Activated B cell treated with CpG ODN at 0.5 μM for 24 hours (primary cell): ENCODE results near the gene TFEB. TPM values are rescaled to one million over a fixed set of nuclear protein-coding genes. Genes with fewer than 3 reads are reported as not detected.

Source experiments
- ATAC-seq: fragments of 200-7000 bp; cut with Tn5 transposase; one replicate; pipeline ENCODE4 v1.10.0; 2021; ENCODE audit warnings: low read depth, mild to moderate bottlenecking, moderate library complexity
- CTCF ChIA-PET: fragments of 350-600 bp; sonication (Branson Sonifier 250); formaldehyde crosslinking; loops from one replicate; lab custom pipeline; 2021; ENCODE audit warnings: antibody characterized with exemption; lab: Charles Lee
- POLR2A ChIA-PET: fragments of 350-600 bp; sonication (Branson Sonifier 250); formaldehyde crosslinking; loops from one replicate; lab custom pipeline; 2021; ENCODE audit warnings: antibody characterized with exemption; lab: Charles Lee
- DNase-seq: peaks from one replicate; pipeline ENCODE4 v3.0.0; 2022
- H3K27ac Mint-ChIP-seq: one replicate; pipeline ENCODE4 v1.8.0; 2020; ENCODE audit warnings: mixed read lengths
- H3K27me3 Mint-ChIP-seq: one replicate; pipeline ENCODE4 v1.8.0; 2021; ENCODE audit warnings: mixed read lengths
- H3K36me3 Mint-ChIP-seq: one replicate; pipeline ENCODE4 v1.8.0; 2021; ENCODE audit warnings: low read depth, mixed read lengths
- H3K4me1 Mint-ChIP-seq: one replicate; pipeline ENCODE4 v1.8.0; 2021; ENCODE audit warnings: mixed read lengths
- H3K4me3 Mint-ChIP-seq: one replicate; pipeline ENCODE4 v1.8.0; 2020; ENCODE audit warnings: mild to moderate bottlenecking, mixed read lengths
- H3K9me3 Mint-ChIP-seq: one replicate; pipeline ENCODE4 v1.8.0; 2020; ENCODE audit warnings: mixed read lengths
- intact Hi-C: fragments of 100-400 bp; cut with micrococcal nuclease; formaldehyde crosslinking; loops from one replicate; pipeline ENCODE4 v1.15.1; 2024
- total RNA-seq: library from RNA; stranded (reverse); gene quantifications from 2 replicates; pipeline ENCODE4 v1.2.3, GENCODE V29; 2022
- TF ChIP-seq, protein P1 (sequence below): fragments of 200-600 bp; IDR thresholded peaks from one replicate; pipeline ENCODE4 v1.8.0; 2022; ENCODE audit warnings: antibody characterized with exemption, mild to moderate bottlenecking

The TFEB gene
- total RNA-seq, 1 donor from 2014 or later: 203 TPM

DNA sequence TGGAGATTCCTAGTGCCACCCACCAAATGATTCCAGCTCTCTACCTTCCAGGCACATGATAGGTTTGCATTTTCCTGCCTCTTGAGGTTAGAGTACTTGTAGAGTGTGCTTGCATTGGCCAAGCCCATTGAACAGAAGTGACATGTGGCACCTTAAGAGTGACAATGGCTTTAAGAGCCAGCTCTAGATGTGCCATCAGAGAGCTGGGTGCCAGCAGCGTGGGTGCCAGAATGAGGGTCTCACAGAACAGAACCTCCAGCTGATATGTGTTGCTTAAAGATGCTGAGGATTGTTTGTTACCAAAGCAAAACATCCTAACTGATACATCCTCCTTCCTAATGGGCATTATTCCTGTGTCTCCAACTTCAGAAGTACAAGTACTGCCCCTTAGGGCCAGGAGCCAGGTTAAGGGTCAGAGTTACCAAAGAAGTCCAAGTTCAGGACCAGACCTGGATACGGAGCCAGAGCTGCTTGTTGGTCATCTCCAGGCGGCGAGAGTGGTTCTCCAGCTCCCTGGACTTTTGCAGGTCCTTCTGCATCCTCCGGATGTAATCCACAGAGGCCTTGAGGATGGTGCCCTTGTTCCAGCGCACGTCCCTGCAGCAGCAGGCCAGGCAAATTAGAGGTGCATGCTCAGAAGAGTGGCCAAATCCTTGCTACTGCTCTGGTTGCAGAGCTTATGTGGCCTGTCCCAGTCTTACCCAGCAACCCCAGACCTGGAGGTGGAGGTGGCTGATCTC, 49.6 kb downstream of the TFEB start:
- H3K4me3 Mint-ChIP-seq: no peak overlapping the region
- peaks cover 59% of the 10 kb centered on the region for H3K36me3 Mint-ChIP-seq
- POLR2A ChIA-PET: interaction anchor here (0.6 to 6.6 kb wide), 6 partner anchors 20 to 1577 kb away, joined by 4 to 126 read pairs (median 8); partner anchors contain the start of gene TFEB
- intact Hi-C loops: no loop called here
- DNase-seq (no peak), ATAC-seq (no peak)
- CTCF ChIA-PET: interaction anchor here (1.1 to 4.0 kb wide), 7 partner anchors 14 to 261 kb away, joined by 3 to 50 read pairs (median 6); no protein-coding TSS in a partner anchor
- peak overlapping the region; percentile 30 for H3K27ac Mint-ChIP-seq
- TF ChIP-seq, protein P1, sequence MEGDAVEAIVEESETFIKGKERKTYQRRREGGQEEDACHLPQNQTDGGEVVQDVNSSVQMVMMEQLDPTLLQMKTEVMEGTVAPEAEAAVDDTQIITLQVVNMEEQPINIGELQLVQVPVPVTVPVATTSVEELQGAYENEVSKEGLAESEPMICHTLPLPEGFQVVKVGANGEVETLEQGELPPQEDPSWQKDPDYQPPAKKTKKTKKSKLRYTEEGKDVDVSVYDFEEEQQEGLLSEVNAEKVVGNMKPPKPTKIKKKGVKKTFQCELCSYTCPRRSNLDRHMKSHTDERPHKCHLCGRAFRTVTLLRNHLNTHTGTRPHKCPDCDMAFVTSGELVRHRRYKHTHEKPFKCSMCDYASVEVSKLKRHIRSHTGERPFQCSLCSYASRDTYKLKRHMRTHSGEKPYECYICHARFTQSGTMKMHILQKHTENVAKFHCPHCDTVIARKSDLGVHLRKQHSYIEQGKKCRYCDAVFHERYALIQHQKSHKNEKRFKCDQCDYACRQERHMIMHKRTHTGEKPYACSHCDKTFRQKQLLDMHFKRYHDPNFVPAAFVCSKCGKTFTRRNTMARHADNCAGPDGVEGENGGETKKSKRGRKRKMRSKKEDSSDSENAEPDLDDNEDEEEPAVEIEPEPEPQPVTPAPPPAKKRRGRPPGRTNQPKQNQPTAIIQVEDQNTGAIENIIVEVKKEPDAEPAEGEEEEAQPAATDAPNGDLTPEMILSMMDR: no peak
- H3K27me3 Mint-ChIP-seq: no peaks in the 10 kb centered on the region
- peaks cover 23% of the 10 kb centered on the region for H3K4me1 Mint-ChIP-seq
- H3K9me3 Mint-ChIP-seq: no peaks in the 10 kb centered on the region

DNA sequence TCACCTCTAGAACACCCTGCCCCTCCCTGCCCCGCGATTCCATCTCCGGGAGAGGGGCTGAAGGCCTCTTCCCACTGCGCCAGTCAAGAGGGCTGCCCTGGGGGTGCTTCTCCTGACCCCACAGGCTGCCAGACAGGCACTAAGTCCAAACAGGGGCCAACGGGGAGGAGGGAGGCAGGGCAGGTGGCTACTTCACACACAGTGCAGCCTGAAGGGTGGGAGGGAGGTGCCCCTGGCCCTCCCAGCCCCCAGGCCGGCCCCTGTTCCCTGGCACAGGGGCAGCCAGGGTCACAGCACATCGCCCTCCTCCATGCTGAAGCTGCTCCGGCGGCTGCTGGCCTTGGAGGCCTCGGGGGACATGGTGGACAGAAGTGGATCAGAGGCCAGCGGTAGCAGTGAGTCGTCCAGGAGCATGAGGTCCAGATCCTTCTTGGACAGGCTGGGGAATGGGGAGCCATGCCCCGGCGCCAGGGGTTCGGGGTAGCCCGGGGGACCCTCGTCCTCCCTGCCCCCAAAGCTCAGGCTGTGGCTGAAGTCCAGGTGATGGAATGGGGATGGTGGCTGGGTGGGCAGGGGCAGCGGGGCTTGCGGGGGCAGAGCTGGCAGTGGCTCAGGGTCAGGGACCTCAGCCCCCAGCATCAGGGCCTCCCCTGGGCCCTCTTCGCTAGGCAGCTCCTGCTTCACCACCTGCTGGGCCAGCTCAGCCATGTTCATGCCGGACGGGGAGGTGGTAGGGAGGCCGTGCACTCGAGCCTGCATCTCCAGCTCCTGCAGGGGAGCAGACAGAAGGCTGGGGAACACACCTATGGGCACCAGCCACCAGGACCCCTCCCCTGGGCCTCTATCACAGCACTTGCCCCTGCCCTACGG, 50.9 kb downstream of the TFEB start:
- no peak for ATAC-seq
- Mint-ChIP-seq H3K27me3 (no peaks in the 10 kb centered on the region), H3K27ac (no peak overlapping the region), H3K36me3 (peaks cover 47% of the 10 kb centered on the region), H3K4me1 (peaks cover 22% of the 10 kb centered on the region), H3K9me3 (no peaks in the 10 kb centered on the region), H3K4me3 (no peak overlapping the region)
- DNase-seq: no peak
- CTCF ChIA-PET: interaction anchor here (1.2 to 4.0 kb wide), 13 partner anchors 8 to 378 kb away, joined by 3 to 50 read pairs (median 8); partner anchors contain the start of gene TFEB
- TF ChIP-seq, protein P1: no peak
- POLR2A ChIA-PET: interaction anchor here (0.6 to 6.6 kb wide), 10 partner anchors 18 to 350 kb away, joined by 3 to 126 read pairs (median 4); partner anchors contain the start of gene TFEB
- intact Hi-C loops: loop anchor here (5.0 kb wide), 1 partner anchor 677 kb away; no protein-coding TSS in a partner anchor

DNA sequence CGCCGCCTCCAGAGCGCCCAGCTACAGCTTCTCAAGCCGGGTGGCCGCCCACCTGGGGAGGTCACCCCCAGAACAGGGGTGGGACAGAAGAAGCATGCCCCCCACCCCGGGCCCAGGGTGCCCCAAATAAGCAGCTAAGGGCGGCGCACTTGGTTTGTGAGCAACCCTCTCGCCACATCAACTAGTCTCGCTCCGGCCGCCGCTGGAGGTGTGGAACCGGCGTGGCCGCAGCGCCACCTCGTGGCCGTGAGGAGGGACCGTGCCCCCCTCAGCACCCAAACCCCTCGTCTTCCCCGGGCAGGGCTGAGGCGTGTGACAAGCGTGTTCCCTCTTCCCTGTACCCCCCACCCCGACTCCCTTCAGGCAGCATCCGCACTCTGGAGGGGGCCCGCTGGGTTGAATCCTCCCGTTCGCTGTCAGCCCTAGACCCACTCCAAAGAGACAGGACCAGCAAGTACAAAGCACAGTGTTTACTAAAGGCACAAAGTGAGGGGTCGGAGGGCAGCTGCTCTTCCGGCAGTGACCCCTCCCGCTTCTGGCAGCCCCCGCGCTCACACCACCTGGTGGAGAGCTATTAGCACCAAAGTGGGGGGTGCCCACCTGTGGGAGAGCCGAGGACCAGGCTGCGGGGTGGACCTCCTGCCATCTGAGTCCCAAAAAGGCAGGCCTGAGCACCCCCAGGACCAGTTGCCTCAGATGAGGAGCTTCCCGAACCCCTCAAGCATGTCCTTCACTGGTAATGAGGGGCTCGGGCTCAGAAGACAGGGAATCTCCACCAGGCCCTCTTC, 51.7 kb downstream of the TFEB start:
- DNase-seq (peak; percentile 78), ATAC-seq (peak; percentile 82)
- H3K9me3 Mint-ChIP-seq: no peaks in the 10 kb centered on the region
- POLR2A ChIA-PET: interaction anchor here (0.9 to 6.6 kb wide), 14 partner anchors 10 to 350 kb away, joined by 3 to 126 read pairs (median 3); partner anchors contain the start of genes TFEB and TOMM6
- CTCF ChIA-PET: interaction anchor here (0.7 to 4.0 kb wide), 26 partner anchors 9 to 378 kb away, joined by 3 to 50 read pairs (median 4); partner anchors contain the start of gene TFEB
- H3K4me3 Mint-ChIP-seq: peak overlapping the region; percentile 78
- intact Hi-C loops: loop anchor here (1.0 to 5.0 kb wide), 6 partner anchors 13 to 676 kb away; partner anchors contain the start of gene TFEB
- H3K4me1 Mint-ChIP-seq: peaks cover 20% of the 10 kb centered on the region
- no peaks in the 10 kb centered on the region for H3K27me3 Mint-ChIP-seq
- H3K36me3 Mint-ChIP-seq: peaks cover 39% of the 10 kb centered on the region
- TF ChIP-seq, protein P1: peak; percentile 54
- H3K27ac Mint-ChIP-seq: peak overlapping the region; percentile 83

DNA sequence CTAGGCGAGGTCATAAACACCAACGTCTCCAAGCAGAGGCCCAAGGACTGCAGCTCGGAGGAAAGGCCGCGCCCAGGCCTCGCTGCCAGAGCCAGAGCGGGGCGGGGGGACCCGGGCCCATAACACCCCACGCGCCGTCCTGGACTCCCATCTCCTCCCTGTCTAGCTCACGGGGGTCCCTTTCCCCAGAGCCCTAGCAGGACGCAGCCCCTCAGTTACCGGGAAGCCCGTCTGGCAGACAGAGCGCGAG, 52.2 kb downstream of the TFEB start:
- Mint-ChIP-seq H3K27me3 (no peaks in the 10 kb centered on the region), H3K4me3 (peak overlapping the region; percentile 78), H3K36me3 (peaks cover 36% of the 10 kb centered on the region), H3K27ac (peak overlapping the region; percentile 83), H3K9me3 (no peaks in the 10 kb centered on the region), H3K4me1 (peaks cover 20% of the 10 kb centered on the region)
- CTCF ChIA-PET: interaction anchor here (0.7 to 4.0 kb wide), 25 partner anchors 10 to 377 kb away, joined by 3 to 50 read pairs (median 4); partner anchors contain the start of gene TFEB
- DNase-seq (no peak), ATAC-seq (peak; percentile 2)
- intact Hi-C loops: loop anchor here (1.0 to 5.0 kb wide), 6 partner anchors 14 to 676 kb away; partner anchors contain the start of gene TFEB
- POLR2A ChIA-PET: interaction anchor here (1.0 to 6.6 kb wide), 12 partner anchors 10 to 349 kb away, joined by 3 to 126 read pairs (median 4); partner anchors contain the start of genes TFEB and TOMM6
- TF ChIP-seq, protein P1: no peak
